Left renal cortex interstitium (tissue), 4 donors: Measurements from ENCODE around the gene CD274. TPM values are rescaled to one million over a fixed set of nuclear protein-coding genes. Genes with fewer than 3 reads are reported as not detected.
A peak's percentile ranks its signal among the peaks of the same experiment; 100 is the strongest.
"Not testable (repeated sequence)": the region's sequence is repeated elsewhere in the genome, so short reads cannot be mapped to it uniquely, and the experiment has no call there.

ENCODE experiments used
- DNase-seq, 4 donors: peaks; one replicate each; pipeline ENCODE4 v3.0.0-alpha.2; 2013; ENCODE audit warnings: low read depth in 4 of 4, low spot score in 2 of 4, missing footprints in 1 of 4
- polyA plus RNA-seq, 4 donors: library from polyadenylated mRNA; unstranded; fragments of 120-200 nt; gene quantifications; one replicate each; pipeline ENCODE4 v1.2.1, GENCODE V29; 2013; ENCODE audit not compliant: insufficient read length in 4 of 4

Gene CD274
- polyA plus RNA-seq, 4 donors: 0.62 to 1.5 (median 0.70) TPM

DNA sequence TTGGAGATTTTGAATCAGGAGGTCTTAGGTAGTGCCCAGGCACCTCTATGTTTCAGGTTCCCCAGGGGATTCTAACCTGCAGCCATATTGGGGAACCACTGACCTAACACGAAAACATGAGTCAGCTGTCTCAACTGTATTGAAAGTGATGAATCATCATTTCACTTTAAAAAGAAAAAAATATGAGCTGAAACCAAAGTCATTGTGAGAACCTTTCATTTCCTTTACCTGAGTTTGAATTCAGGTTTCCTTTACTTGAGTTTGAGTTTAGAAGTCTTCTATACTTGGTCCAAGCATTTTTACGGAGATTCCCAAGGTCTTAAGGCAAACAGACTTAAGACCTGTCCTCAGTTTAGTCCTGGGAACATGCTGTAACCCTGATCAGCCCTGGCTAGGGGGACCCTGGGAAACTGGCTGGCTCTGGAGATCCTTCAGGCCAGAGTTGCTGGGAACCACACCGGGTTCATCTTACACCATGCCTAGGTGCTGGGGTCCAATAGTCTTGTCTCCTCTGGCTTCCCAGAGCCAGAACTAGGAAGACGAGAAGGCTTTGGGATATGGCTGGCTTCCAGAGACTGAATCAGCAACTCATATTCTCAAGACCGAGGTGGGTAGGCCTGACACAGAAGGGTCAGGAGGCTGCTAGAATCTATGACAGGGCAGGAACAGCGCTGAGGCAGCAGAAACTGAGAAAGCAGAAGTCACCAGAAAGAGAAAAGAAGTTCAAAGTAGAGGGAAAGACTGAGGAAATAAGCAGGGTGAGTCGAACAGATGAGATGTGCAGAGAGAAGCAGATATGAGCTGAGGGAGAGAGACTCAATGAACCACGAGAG is 43.6 kb downstream of the CD274 start:
- DNase-seq: no peak

DNA sequence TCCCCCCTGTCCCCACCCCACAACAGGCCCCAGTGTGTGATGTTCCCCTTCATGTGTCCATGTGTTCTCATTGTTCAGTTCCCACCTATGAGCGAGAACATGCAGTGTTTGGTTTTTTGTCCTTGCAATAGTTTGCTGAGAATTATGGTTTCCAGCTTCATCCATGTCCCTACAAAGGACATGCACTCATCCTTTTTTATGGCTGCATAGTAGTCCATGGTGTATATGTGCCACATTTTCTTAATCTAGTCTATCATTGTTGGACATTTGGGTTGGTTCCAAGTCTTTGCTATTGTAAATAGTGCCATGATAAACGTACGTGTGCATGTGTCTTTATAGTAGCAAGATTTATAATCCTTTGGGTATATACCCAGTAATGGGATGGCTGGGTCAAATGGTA is 44.4 kb downstream of the CD274 start:
- DNase-seq: not testable (repeated sequence)

DNA sequence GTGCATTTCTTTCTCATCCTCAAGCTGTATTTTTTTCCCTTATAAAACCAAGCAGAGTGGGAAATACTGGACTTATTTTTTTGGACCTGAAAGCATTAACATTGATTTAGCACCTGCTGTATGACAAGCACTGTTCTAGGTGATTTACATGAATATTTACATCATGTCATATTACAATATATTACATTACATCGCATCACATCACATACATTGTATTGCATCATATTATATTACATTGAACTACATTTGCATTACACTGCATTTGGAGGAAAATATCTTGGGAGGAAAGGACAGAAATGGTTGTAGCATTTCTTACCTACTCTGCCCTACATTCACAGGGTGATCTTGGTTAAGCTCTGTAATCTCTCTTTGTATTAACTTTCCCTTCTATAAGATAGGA is 48.8 kb downstream of the CD274 start:
- no peak for DNase-seq

DNA sequence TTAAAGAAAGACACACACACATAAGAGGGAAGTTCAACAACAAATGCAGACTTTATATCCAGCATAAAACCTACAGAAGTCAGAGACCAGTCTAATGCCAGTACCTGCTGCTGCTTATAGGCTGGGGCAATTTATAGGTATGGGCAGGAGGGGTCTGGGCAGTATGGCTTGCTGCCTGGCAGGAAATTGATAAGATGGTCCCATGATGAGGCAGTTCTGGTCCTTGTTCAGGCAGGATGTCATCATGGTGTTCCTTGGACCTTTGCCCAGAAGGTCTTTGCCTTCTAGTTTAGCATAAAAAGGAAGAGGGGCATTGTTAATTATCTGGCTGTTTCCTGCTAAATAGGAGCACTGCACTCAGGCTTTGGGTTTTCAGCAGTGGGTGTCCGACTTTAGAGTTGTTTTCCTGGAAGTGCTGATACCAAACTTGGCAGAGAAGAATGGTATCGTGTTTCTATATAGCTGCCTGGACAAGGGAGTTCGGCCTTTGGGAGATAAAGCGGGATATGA is 49.6 kb downstream of the CD274 start:
- peak in 1 of 4 donors; percentile 14 for DNase-seq

DNA sequence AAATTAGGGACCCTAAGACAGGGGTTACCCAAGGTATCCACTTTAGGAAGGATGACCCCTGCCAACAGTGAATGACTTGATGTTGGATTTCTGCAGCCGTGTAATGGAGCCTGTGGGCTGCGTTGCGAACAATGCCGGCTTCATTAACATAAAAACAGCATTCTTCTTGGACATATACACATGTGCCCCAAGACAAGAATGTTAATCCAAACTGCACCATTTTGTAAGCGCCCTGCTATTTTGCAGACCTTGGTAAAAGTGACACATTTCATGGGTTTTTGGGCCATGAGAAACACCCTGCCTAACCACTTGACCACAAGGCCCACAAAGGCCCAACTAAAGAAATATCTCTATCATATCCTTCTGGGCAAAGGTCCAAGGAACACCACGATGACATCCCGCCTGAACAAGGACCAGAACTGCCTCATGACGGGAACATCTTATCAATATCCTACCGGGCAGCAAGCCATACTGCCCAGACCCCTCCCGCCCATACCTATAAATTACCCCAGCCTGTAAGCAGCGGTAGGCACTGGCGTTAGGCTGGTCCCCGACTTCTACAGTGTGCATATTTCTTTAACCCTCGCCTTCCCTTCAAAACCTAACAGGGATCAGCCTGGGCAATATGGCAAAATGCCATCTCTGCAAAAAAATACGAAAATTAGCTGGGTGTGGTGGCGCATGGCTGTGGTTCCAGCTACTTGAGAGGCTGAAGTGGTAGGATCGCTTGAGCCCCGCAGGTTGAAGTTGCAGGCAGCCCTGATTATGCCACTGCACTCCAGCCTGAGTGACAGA is 50.3 kb downstream of the CD274 start:
- DNase-seq: no peak

DNA sequence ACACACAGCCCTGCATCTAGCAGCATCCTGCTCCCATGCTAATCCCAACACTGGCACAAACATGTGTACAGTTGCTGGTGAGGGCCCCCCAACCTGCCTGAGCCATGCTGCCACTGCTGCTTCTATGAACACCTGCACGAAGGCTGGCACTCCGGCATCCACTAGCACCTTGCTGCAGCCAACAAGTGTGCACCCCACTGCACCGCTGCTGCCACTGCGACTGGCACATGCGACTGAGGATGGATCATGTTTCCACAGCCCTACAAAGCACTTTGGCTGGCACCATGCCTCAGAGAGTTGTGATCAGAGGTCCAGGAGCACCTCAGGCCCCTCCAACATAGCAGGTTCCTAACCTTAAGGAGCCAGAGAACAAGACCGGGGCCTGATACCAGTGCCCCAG is 52.2 kb downstream of the CD274 start:
- no peak for DNase-seq

DNA sequence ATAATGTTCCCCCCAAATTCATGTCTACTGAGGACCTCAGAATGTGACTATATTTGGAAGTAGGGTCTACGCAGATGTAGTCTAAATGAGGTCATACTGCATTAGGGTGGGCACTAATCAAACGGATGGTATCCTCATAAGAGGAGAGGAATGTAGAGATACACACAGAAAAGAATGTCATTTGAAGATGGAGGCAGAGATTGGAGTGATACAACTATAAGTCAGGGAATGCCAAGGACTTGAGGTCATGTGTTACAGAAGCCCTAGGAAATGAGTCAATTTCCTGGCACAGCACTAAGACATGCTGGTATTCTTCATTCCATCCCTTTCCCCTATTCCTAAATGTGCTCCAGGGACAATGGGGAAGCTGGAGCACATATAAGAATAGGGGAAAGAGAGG is 59.2 kb downstream of the CD274 start:
- no peak for DNase-seq

DNA sequence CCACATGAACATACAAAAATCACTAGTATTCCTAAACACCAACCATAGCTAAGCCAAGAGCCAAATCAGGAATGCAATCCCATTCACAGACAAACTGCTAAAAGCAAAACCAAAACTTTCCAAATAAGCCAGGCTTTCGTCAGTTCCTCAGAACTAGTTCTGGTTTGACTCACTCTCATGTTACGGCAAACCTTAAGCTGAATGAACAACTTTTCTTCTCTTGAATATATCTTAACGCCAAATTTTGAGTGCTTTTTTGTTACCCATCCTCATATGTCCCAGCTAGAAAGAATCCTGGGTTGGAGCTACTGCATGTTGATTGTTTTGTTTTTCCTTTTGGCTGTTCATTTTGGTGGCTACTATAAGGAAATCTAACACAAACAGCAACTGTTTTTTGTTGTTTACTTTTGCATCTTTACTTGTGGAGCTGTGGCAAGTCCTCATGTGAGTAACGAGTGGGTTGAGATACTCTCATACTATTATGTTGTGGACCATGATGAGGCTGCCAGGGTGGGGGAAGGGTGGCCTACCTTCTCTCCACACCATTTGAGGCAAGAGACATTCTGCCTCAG is 60.1 kb downstream of the CD274 start, which contains the start of gene PDCD1LG2:
Gene PDCD1LG2, plus strand, starts transcription at position 172 of the 572 bp plus-strand sequence. CDS start 12,016 bp downstream, outside the sequence.
- no peak for DNase-seq

DNA sequence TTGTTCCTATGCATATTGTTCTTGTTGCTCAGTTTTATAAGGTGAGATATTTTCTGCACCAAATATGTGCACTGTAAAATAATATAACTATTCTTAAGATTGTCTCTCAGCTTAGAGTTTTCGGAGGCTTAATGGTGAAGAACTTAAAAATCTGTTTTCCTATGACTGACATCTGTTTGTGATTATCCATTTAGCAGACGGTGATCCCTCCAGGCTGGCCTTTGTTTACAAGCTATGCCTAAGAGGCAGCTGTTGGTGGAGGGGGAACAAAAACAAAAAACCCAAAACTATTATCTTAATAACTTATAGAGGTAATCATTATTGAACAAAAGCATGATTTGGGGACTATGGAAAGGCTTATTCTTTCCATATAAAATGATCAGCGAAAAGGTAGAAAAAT is 60.6 kb downstream of the CD274 start:
- no peak for DNase-seq

DNA sequence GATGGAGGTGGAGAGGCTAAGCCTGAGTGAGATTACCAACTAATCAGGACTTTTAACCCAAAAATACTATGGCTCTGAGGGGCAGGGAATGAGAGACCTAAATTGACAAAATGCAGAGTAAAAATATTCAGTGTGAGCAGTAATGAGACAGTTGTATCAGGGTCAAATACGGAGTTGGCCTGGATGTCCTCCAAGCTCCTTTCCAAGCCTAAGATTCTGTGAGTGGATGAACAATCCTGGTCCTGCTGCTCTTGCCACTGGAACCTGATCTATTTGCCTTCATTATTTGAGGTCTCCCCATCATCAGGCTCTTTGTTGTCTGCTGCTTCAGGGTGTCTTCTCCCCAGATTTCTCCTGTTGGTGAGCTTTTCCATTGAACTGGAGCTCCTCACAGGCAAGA is 61.1 kb downstream of the CD274 start:
- no peak for DNase-seq

DNA sequence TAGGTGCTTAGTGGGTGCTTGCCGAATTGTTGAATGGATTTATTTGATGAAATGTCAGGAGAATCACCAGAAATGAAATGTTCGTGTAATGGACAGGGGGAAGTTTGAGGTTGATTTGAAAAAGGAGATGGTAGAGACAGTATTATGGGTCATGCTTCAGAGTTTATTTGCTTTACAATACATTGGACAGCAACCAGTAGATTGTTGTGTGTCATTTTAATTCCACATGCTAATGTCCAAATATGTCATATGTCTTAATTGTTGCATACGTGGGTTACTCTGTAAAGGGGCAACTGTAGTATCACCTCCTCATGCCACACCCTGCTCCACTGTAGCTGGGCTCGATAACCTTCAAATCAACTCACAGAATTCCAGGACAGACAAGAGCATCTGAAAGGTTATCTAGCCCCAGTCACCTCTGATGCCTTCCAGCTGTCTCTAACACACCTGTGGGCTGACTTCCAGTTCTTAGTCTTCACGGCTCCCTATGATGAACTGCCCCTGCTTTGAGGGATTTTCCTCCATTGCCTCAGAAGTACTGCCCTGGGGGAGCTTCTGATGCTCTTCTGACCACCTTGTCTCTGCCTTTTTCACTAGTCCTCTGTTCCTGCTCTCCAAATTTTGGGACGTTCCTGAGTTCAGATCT is 61.7 kb downstream of the CD274 start:
- DNase-seq: no peak

DNA sequence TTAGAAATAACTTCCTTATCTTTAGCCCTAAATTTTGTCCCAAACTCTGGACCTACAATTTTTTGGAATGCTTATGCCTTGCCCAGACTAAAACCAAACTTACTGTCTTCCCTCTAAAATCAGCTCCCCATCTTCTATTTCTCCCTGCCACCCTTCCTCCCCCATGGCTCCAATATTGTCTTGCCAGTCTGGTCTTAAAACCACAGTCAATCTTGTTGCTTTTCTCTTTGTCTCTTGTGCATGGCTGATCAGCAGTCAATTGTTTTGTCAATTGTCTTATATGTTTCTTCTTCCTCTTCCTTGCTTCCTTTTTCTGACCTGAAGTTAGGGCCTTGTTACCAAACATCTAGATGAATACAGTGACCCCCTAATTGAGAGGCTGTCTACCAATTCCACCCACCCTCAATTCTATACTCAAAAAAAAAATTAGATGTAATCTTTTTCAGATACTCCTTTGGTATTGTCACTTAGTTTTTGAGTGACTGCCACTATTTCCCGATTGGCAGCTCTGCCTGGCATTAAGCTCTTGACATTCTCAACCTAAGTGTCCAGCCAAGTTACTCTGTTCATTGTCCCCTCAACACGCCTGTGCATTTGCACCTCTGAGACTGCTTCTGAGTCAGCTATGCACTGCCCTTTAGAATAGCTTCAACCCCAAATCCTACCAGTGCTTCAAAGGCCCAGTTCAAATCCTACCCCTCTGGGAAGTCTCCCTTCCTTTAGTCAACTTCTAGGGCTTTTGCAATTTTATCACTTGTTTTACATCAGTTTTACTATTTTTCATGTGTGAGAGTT is 62.5 kb downstream of the CD274 start:
- DNase-seq: no peak

DNA sequence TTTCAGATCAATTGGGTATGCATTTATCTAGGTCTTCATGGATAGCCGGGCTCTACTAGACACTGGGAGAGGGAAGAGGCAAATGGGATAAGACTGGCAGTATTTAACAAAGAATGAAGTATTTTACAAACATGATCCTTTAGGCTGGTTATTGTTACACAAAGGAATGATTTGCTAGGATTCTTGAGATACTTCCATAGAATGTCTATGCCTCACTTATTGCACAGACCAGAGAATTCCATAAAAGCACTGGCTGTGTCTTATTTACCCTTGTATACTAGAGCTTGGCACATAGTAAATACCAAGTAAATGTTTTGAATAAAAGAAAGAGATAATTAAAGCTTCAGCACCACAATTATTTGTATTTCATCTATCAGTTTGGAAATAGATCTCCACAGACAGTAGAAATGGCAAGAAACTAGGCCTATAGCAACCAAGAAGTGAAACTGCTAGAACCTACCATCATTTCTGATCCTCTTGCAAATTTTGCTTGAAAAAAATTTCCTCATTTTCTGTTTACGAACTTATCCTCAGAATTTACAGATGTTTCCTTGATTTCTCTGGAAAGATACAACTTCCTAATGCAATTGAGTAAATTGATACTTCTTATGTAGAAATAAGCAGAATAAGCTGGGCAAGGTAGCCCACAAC is 63.7 kb downstream of the CD274 start:
- no peak for DNase-seq

DNA sequence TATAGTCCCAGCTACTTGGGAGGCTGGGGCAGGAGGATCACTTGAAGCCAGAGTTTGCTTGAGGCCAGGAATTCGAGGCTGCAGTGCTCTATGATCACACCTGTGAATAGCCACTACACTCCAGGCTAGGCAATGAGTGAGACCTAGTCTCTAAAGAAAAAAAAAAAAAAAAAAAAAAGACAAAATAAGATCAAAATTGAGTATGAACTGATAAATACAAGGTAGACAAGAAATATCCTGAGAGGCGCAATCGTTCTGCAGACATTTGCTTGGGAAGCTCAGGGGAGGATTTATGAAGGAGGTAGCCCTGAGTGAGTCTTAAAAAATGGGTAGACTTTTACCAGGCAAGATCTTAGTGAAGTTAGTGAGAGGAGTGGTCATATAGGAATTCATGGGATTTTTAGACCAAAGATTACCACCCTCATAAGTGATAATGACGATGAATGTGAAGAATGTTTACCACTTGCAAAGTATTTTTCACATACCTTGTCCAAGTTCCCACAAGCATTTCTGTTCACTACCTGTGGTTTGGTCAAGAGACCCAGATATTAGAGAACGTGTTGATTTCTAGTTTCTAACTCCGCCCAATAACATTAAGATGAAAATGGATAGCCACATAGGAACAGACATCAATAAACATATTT is 64.4 kb downstream of the CD274 start:
- DNase-seq: no peak

DNA sequence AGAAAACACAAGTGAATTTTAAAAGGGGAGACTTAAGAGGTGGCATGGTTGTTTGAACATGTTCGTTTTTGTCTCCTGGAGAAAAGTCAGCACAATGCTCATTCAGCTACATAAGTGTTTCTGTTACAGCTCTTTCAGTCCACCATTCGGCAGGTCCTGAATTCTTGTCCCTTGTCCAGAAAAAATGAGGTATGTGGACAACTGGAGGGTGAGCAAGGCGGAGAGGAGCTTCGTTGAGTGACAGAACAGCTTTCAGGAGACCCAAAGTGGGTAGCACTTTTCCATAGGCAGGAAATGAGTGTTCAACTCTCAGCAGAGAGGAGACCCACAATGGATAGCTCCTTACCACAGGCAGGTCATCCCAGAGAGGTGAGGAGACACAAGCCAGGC is 64.9 kb downstream of the CD274 start:
- no peak for DNase-seq

DNA sequence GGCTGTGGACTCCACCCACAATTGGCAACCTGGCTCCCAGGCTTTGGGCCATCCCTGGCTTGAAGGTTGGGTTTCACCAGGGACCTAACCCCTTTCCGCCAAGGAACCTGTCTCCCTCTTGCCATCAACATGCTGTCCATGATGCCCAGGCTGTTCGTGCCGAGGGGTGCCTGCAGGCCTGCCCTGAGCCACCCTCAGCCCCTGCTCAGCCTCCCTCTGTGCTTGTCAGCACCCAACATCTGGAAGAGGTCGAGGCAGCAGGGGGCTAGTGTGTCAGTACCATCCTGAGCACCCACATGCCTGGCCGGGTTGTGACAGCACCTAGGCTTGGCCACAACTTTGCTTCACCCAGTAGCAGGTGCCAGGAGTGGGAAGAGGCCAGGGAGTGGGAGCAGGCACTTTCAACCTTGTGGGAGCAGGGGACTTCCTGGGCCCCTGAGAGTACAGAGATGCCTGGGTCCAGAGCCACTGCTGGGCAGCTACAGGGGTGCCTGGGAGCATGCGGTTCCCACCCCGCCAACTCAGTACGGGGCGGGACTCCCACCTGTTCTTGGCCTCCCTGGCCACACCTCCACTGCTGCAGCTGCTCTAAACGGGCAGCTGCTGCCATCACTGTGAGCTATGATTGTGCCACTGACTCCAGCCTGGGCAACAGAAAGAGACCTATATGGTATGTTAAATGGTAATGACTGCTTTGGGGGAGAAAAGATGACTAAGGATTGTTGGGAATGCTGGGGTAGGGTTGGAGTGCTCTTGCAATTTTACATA is 66.3 kb downstream of the CD274 start:
- DNase-seq: no peak

DNA sequence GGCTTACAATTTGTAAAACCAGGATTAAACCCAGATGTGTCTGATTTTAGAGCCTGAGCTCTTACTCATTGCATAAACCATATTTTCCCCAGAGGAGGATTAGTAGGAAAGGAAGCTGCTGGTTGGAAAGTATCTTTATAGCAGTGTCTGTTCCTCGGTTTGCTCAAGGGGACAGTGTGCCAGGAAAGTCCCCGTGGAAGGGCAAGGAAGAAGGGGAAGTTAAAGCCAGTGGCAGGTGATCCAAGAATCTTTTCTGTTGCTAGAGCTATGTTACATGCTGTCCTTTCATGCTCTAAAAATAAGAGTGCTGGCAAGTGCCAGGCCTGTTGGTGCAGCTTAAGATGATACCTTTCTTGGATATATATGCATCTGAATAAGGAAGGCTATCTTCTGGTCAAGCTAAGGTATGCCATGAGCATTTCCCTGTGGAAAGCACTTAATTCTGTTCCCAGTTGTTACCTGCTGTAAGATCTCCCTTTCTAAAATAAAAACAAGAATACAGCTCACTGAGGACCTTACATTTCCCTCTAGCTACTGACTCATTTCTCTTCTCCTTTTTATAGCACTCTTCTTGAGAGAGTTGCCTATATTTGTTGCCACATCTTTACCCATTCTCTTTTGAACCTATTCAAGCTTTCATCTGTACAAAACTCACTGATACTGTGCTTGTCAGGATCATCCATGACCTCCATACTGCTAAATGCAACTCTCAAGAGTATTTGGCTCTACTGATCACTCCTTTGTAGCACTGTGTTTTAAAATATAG is 68.0 kb downstream of the CD274 start:
- DNase-seq: no peak

DNA sequence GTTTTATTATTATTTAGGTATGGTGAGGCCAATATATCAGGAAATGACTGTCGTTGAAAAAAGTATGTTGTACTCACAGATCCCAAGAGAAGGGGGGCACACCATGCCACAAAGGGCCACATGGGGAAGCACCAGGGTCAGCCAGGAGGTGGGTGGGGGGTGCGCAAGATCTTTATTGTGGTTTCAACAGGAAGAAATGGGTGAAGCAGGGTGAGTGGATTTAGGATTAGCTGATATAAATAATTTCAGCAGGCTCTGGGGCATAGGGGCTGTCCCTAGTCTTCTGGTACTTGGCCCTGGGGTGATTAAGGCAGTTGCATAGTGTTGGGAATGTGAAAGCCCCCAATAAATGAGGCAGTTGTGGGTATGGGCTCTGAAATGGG is 68.6 kb downstream of the CD274 start:
- DNase-seq: no peak
